Left forelimb (tissue), 1 donor: Measurements from ENCODE around the gene RNFT2.
"Not testable (repeated sequence)": the region's sequence is repeated elsewhere in the genome, so short reads cannot be mapped to it uniquely, and the experiment has no call there.

Experiments
- DNase-seq: peaks from one replicate; pipeline ENCODE4 v3.0.0-alpha.2; 2018; ENCODE audit warnings: low spot score

RNFT2 gene

GRCh38 chr12:116745554-116745953 is 7.4 kb downstream of the RNFT2 start:
- no peak for DNase-seq

- no peak for DNase-seq
These were observed 11.8 kb downstream of the RNFT2 start for GRCh38 chr12:116749884-116750283.

GRCh38 chr12:116750298-116750697 is 12.2 kb downstream of the RNFT2 start:
- no peak for DNase-seq

GRCh38 chr12:116754097-116754496 is 16.0 kb downstream of the RNFT2 start:
- DNase-seq = not testable (repeated sequence)

GRCh38 chr12:116754783-116755182 is 16.7 kb downstream of the RNFT2 start:
- DNase-seq = not testable (repeated sequence)

- no peak for DNase-seq
These were observed 21.9 kb downstream of the RNFT2 start for GRCh38 chr12:116759783-116760621.

GRCh38 chr12:116760622-116761020 is 22.5 kb downstream of the RNFT2 start:
- no peak for DNase-seq

- no peak for DNase-seq
These were observed 23.4 kb downstream of the RNFT2 start for GRCh38 chr12:116761499-116761898.

GRCh38 chr12:116765271-116765670 is 27.2 kb downstream of the RNFT2 start:
- no peak for DNase-seq

GRCh38 chr12:116766285-116766684 is 28.2 kb downstream of the RNFT2 start:
- no peak for DNase-seq

GRCh38 chr12:116766746-116767145 is 28.6 kb downstream of the RNFT2 start:
- DNase-seq = no peak

- no peak for DNase-seq
These were observed 33.5 kb downstream of the RNFT2 start for GRCh38 chr12:116771651-116772050.

- no peak for DNase-seq
These were observed 35.2 kb downstream of the RNFT2 start for GRCh38 chr12:116773276-116773731.

- DNase-seq = no peak
These were observed 35.9 kb downstream of the RNFT2 start for GRCh38 chr12:116774020-116774419.

GRCh38 chr12:116777245-116777644 is 39.1 kb downstream of the RNFT2 start:
- no peak for DNase-seq

GRCh38 chr12:116779597-116779996 is 41.5 kb downstream of the RNFT2 start:
- no peak for DNase-seq

- DNase-seq = no peak
These were observed 42.8 kb downstream of the RNFT2 start for GRCh38 chr12:116780942-116781341.

GRCh38 chr12:116783525-116784237 is 45.6 kb downstream of the RNFT2 start:
- no peak for DNase-seq

- no peak for DNase-seq
These were observed 46.1 kb downstream of the RNFT2 start for GRCh38 chr12:116784238-116784612.

GRCh38 chr12:116789562-116789961 is 51.4 kb downstream of the RNFT2 start:
- DNase-seq = not testable (repeated sequence)

GRCh38 chr12:116790066-116790465 is 52.0 kb downstream of the RNFT2 start:
- no peak for DNase-seq

- no peak for DNase-seq
These were observed 54.3 kb downstream of the RNFT2 start for GRCh38 chr12:116792403-116792802.

- DNase-seq = no peak
These were observed 56.6 kb downstream of the RNFT2 start for GRCh38 chr12:116794725-116795124.
